ENCODE data around the gene PRKX.
"Not testable (repeated sequence)": the region's sequence is repeated elsewhere in the genome, so short reads cannot be mapped to it uniquely, and the experiment has no call there.

The PRKX gene

DNA sequence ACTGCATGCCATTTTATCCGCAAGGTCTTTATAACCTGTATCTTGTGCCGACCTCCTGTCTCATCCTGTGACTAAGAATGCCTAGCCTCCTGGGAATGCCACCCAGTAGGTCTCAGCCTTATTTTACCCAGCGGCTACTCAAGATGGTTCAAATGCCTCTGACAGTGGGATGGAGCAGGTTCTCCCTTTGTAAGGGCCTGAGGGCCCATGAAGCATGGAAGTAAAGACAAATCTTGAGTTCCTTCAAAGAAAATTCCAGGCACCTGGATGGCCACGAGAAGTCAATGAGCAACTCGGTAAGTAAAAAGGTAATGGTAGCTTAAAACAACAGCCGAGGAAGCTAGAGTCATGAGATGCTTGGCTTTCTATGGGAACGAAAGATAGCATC is 19.6 kb upstream of the PRKX start:
- H3K27ac ChIP-seq, result no peak overlapping the region
- H3K4me3 ChIP-seq, result no peak overlapping the region
- DNase-seq (ENCODE audit: low spot score), result no peak
- no peak for TF ChIP-seq CTCF (IDR thresholded peaks at IDR 0.05)

GRCh38 chrX:3732326-3733042 is 19.0 kb upstream of the PRKX start:
- H3K27ac ChIP-seq; H3K4me3 ChIP-seq; DNase-seq (ENCODE audit: low spot score): not testable (repeated sequence)

DNA sequence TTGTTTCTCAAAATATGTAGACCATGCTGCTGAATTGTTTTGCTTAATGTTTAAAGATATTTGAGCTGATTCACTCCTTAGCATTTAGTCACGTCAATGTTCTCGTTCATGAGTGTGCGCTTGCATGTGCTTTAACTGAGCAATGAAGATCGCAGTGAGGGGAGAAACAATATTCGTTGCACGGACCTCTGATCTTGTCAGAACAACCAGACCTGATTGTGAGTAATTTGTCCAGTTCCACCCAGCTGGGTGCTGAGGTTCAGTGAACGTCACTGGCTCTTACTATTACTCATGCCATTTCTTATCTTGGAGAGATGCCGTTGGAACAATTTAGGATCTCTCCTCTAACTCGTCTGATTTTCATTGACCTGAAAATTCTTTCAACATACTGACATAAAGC is 15.0 kb upstream of the PRKX start:
- no peak for DNase-seq (ENCODE audit: low spot score)
- no peak overlapping the region for H3K27ac ChIP-seq
- H3K4me3 ChIP-seq, result no peak overlapping the region
- TF ChIP-seq CTCF (IDR thresholded peaks at IDR 0.05), result no peak

DNA sequence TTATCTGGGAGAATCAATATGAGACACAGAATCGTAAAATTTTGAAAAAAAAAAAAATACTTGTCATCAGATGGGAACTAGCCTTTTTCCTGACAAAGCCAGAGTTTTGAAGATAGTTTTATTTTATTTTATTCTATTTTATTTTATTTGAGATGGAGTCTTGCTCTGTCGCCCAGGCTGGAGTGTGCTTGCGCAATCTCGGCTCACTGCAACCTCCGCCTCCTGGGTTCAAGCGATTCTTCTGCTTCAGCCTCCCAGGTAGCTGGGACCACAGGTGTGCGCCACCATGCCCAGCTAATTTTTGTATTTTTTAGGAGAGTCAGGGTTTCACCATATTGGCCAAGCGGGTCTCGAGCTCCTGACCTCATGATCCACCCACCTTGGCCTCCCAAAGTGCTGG is 10.0 kb upstream of the PRKX start:
- H3K27ac ChIP-seq; DNase-seq (ENCODE audit: low spot score); H3K4me3 ChIP-seq: not testable (repeated sequence)

DNA sequence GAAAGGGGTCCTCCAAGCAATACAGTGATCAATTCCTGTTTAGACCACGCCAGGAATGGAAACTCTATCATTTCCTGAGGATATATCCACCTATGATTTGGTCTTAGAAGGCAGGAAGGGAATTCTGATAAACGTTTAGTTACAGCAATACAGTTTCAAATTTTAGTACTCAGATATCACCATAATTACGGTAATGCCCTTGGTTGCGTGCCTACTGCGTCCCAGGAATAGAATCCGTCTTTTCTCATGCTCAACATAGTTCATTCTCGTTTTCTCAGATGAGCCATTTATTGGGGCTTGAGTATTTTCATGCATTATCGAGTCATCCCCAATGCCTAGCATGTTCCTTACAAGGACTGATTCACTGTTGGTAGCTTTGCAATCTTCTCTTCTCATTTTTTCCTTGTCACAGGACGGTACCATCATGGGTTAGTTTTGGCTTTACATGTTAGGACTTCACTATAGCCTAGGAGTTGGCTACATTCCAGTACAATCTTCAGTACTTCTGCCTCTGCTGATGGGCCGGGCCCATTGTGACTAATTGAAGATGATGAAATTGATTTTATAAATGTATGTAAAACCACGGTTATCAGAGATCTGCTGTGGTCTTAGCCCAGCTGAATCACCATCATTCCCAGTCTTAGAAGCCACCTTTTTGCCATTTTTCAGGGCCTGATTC is 4.4 kb upstream of the PRKX start:
- Histone ChIP-seq H3K4me3 (no peak overlapping the region), H3K27ac (no peak overlapping the region)
- TF ChIP-seq CTCF (IDR thresholded peaks at IDR 0.05), result no peak
- DNase-seq (ENCODE audit: low spot score), result peak; percentile 29

DNA sequence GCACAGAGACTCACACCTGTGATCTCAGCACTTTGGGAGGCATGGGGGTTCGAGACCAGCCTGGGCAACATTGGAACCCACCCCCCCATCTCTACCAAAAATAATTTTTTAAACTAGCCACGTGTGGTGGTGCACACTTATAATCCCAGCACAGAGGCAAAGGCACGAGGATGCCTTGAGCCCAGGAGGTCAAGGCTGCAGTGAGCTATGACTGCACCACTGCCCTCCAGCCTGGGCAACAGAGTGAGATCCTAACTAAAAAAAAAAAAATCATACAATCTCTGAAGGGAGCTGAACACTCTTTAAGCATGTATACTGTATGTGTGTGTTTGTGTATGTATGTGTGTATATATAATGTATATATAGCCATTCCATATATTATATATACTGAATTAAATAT is 2.5 kb upstream of the PRKX start:
- no peak for DNase-seq (ENCODE audit: low spot score)
- Histone ChIP-seq H3K4me3 (no peak overlapping the region), H3K27ac (no peak overlapping the region)
- no peak for TF ChIP-seq CTCF (IDR thresholded peaks at IDR 0.05)

GRCh38 chrX:3714706-3715479 is 1.4 kb upstream of the PRKX start:
- not testable (repeated sequence) for H3K27ac ChIP-seq; DNase-seq (ENCODE audit: low spot score); H3K4me3 ChIP-seq

DNA sequence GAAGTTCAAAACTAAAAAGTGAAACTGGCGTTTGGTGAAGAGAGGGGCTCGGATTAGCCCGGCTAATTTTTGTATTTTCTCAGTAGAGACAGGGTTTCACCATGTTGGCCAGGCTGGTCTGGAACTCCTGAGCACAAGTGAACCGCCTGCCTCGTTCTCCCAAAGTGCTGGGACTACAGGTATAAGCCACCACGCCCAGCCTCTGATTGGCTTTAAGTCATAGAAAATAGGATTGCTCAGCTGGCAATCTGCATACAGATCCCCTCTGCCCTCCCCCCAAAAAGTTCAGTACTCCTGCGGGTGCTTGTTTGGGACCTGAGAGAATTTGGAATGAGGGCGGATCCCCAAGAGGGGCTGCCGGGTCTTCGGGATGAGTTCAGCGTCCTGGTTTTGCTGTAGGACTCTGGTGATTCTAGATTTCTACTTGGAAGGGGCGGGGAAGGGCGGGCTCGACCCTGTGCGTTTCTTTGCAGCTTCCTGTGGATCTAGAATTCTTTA is 537 bp upstream of the PRKX start:
- Histone ChIP-seq H3K4me3 (peak overlapping the region; percentile 90), H3K27ac (peak overlapping the region; percentile 49 to 81)
- DNase-seq (ENCODE audit: low spot score), result no peak
- TF ChIP-seq CTCF (IDR thresholded peaks at IDR 0.05), result no peak

Data from coronary artery (tissue), 2 donors.